ENCODE results near the gene PHACTR1.
A peak's percentile ranks its signal among the peaks of the same experiment; 100 is the strongest.
"Not testable (repeated sequence)": the region's sequence is repeated elsewhere in the genome, so short reads cannot be mapped to it uniquely, and the experiment has no call there.

The PHACTR1 gene

DNA sequence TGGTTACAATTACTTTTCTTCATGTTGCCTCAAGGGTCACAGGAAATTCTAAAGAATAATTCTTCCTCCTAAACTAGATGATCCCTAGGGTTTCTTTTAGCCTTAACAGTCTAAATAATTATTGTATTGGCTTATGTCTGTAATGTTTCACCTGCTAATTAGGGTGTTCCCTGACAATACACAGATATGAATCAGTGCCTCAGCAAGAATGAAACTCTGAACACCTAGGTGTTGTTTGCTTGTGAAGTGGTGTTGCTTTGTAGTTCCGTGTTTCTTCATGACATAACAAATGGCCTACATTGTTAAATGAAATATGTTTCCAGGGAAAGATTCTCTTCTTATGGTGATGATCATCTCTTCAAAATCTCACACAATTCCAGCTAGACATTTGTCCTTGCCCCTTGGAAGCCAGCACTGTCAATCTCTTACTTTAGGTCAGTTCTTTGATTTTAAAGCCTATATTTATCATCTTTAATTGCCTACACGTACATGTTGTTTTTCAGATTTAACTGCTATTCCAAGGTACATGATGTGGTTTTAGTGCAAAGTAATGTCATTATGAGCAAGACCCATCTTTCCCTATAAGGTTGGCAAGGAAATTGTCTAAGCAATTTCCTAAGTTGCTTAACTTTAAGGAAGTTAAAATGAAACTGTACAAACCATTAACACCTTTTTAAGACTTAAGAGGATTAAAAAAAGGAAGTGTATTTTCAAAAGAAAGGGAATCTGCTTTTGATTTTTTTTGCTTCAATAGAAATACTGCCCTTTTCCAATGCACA, 499.9 kb downstream of the PHACTR1 start:
- no peak for DNase-seq

DNA sequence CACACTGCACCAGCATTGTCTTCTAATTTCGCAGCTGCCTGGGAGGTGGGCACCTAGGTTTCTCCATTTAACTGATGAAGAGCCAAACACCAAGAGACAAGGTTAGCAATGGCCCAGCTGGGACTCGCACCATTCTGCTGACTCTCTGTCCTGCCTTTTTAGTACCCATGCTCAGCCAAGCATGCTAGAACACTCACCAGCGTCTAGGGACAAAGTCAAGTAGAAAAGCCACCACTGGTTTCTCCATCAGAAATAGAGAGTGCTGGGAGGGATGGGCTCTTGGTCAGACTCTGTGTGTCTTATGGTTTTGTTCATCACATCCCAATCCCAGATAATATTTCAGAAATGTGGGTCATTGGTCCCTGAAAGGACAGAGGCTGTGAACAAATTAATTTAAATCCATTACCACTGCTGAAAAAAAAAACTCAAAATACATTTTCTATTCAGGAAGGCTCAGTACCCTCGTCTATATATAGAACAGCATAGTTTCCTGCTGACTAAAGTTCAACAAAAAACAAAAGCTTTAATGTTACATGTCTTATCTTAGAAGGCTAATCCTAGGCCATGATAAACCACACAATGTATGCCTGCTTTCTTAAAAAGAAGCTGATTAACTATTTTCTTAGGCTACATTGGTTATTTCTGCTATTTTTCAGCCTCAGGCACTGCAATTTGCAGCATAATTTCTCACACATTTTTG, 500.8 kb downstream of the PHACTR1 start:
- DNase-seq: peak; percentile 50

DNA sequence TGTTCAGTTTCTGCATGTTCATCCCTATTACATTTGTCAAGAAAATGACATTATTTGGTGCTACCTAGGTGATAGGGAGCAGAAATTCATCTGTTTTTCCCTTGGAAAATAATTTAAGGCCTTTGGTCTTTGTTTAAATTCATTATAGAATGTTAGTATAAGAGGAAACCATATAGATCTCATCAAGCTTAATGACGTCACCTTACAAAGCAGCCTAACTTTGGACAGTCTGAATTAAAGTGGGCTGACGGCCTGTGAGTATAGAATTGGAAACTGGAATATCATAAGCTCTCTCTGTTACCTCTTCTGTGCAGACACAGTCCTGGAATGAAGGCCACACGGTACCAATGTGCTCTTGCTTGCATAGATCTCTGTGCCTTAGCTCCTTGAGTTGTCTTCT, 503.7 kb downstream of the PHACTR1 start:
- DNase-seq: no peak

DNA sequence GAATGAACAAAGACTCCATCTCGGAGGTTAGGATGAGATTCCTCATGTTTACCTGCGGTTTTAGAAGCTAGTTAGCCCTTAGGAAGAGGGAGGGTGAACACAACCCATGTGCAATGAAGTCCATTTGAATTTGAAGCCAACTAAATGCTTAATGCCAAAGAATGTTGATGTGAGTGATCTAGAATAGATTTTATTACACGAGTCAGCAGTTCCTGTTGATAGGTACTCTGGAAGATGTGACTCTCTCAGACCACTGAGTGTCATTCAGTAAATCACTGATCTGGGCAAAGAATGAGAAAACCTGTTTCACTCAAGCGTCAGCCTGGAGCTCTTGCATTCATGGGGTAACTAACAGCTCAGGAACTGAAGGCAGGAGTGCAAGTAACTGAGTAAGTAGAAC, 505.5 kb downstream of the PHACTR1 start:
- DNase-seq: no peak

DNA sequence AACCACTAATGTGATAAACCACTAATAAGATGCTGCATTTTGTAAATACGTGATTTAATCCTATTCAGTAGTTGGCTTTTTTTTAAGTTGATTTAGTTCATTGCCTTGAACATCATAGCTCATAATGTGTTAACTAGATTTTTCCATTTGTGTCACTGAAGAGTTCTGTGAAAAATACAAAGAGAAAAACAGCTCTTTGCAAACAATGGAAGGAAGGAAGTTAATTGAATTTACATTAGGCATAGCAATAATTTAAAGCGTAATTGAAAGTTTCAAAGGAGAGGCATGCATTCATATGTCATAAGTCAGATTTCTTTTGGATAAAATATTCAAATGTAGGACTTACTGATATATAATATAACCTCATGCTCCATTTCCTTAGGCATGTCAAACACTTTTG, 509.5 kb downstream of the PHACTR1 start:
- no peak for DNase-seq

DNA sequence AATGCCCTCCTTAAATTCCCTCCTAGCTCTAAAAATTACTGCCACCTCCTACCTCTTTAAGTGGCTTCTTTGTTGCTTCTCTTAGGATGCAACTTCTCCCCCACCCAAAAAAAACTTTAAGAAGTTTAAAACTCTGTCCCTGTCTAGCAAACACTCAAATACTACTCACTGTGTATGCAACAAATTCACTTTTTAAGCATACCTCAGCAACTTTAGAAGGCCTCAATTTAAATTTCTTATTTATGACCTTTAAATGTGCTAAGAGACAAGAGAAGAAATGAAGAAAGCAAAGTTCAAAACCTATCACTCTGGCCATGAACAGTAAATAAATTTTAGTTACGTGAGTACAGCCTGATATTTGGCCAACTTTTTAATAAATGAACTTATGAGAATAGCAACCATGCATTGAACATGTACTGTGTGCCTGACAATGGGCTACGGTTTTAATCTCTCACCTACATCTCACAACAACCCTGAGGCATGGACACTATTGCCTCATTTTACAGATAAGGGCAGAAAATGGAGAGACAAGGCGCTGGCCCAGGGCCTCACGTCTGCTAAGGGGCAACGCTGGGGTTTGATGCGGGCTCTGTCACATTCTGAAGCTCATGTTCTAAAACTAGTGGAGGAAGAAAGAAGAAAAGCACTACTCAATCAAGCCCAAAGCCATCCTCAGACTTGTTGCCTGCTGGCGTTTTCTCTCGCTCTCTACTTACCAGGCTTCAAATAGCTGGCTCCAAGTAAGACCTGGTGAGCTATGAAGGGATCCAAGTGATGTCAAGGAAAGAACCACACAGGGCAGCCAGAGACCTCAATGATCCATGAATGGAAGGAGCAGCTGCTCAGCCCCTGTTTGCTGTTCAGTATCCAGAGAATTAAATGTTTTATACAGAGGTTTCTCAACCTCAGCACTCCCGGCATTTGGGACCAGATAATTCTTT, 512.0 kb downstream of the PHACTR1 start:
- DNase-seq: no peak

DNA sequence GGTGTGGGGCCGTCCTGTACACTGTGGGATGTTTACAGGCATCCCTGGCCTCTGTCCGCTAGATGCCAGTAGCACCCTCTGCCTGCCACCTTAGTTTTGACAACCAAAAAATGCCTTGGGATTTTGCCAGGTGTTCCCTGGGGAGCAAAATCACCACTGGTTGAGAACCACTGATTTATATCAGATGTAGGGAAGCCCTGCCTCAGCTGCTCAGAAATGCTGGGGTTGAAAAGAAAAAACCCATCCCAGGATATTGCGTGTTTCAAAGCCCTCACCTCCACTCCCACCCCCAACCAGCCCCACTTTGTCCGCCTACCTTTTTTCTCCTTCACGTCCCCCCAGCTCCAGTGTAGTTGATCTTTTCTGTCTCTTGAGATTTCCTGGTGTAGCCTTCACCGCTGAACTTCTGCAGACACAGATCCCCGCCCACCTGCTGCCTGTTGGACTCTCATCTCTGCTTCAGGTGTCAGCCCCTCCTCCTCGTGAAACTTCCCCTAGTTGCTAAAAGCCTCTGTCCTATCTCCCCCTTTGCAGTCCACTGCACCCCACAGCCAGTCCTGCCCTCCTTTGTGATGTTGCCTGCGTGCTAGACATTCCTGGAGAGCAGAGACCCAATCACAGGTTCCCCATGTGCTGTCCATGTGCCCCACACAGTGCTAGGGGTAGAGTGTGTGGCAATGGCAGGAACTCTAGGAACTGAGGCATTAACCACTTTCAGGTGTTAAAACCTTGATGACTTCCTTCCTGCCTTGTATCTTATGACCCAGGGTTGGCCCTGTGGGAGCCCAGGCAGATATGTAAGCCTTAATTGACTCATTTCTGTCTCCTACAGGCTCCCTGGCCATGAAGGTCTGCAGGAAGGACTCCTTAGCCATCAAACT, 512.9 kb downstream of the PHACTR1 start:
- no peak for DNase-seq

DNA sequence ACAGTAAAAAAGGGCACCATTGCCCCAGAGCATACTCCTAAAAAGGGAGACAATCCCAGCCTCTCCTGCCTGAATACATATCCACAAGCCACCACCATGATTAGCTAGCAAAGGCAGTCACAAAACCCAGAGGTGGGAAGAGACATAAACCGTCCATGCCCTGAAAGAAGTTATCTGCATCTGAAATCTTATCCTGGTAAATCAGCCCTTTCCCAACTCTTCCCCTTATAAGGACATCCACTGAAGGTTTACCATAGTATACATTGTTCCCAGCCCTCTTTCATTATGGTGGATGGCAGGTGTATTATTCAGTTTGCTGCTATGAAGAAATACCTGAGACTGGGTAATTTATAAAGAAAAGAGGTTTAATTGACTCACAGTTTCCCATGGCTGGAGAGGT, 516.5 kb downstream of the PHACTR1 start:
- DNase-seq: no peak

DNA sequence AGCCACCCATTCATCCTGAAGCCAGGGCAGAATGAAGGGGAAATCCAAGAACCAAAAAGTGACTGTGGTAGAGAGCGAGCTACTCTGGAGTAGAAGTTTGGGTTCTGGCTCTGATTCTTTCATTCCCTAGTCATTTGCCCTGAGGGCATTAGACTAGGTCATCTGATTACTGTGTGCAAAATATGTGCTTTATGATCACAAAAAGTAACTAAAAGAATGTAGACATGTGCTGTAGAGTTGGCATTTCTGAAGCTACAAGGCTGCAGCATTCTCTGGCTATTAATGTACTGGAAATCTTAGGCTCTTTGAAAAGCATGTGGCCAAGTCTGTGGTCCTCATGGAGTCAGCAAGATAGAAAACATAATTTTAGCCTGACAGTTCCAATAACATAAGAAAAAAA, 517.6 kb downstream of the PHACTR1 start:
- no peak for DNase-seq

DNA sequence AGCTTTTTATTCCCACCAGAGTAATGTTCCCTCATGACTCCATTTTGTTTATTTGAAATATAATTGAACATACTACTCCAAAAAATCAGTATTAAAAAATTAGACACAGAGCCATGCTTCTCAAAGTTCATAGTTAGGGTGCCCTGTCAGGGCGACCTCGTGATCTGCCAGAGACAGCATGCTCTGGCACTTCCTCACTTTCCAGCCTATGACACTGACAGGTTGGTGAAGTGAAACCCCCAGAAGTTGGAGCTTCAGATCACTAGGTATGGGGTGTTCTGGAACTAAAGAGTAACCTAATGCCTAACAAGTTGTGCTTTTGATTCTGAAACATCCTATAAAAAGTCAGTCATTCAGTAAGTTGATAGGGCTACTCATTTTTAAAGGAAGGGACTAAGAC, 518.8 kb downstream of the PHACTR1 start:
- no peak for DNase-seq

DNA sequence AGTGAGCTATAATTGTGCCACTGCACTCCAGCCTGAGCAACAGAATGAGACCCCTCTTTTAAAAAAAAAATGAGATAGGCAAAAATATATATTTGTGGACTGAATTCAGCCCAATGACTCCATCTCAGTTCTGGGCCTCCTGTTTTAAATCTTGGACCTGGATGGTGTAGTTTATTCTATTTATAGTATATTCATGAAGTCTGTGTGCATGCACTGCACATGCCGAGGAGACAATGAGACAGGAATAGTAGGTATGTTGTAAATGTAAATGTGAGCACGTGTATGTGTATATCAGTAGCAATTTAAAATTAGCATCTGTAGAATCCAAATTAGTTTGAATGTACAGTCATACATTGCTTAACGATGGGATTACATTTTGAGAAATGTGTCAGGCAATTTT, 520.8 kb downstream of the PHACTR1 start:
- DNase-seq: no peak

DNA sequence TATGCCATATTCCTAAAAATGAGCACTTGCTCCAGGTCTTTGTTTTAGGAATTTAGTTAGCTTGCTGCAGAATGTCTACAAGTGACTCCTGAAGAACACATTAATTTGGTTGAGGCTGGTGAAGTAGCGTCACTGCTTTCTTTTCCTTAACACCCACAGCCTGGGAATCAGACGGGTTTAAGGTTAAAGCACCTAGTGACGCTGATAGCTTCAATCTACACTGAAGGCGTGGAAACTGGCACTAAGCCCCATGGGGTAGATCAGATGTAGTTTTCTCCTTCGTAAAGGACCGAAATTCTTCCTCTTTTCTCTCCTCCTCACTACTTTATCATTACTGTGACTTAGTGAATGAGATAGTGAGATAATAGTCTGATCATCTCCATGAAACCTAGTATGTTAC, 521.5 kb downstream of the PHACTR1 start:
- DNase-seq: no peak

DNA sequence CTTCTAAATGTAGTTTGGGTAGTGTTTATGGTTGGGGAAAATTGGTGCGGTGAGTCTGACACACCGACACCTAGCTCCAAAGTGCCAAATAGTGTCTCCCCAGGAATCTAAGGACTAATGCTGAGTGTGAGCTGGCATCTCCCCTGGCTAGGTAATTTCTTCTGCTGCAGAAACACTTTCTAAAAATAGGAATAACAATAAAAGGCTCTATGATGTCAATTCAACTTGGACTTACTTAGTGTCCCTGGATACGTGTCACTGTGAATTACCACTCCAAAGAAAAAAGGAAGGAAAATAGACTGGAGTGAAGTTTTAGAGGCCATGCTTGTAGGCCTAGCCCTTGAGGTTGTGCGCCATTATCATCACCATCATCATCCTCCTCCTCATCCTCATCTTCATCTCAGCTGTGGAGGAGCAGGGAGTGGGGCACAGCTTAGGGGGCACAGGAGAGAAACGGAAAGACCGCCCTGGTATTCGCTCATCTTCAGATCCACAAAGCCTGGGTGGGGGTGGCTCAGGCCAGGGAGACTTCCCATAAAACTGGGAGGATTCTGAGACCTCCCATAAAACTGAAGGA, 522.2 kb downstream of the PHACTR1 start:
- DNase-seq: no peak

DNA sequence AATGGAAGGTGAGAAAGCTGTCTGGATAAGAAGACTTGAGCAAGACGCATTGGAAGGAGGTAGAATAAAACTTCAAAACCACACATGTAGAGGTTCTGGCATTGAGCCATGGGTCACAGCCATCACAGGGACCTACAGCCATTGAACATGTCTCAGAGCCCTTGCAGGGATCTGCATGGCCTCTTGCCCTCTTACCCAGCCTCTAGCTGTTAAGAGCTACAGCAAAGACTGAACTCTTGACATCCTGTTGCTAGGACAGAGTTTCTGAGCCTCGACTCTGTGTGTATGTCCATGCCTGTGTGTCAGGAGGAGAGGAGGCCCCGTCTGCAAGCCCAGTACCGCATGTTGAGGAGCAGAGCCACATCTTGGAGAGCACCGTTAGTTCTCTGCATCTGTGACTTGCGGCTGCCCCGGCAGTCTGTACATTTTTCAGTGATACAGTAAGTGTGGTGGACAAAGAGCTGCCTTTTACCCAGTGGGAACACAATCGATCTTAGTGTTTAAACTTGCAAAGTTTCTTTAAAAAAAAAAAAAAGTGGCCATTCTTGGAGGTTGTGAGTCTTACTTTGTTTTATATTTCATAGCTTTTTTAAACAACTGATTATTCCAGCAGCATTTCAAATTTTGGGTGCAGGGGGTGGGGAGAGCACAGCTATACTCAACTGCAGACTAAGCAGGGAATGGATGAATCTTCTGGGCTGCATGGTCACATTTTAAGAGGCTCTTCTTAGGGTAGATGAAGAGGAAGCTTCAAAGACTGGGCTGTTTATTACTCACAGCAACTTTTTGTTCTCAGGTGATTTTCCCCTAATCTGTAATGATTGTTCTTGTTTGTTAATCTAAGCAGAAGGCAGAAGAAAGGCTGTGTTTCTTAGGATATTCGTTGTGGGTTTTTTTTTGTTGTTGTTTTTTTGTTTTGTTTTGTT, 523.2 kb downstream of the PHACTR1 start:
- no peak for DNase-seq

DNA sequence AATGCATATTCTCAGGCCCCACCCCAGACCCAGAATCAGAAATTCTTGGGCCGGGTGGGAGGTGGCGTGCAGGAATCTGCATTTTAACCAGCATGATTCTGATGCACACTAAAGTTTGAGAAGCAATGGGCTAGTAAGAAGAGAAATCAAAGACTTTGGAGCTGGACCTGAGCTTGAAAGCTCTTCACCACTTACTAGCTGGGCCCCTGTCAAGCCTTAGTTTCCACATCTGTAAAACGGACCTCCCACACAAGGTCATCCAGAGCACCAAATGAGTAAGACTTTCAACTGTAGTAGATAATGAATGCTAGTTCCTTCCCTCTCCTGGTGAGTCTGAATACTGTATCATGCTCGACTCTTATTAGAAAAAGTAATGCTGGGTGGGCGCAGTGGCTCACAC, 524.8 kb downstream of the PHACTR1 start:
- no peak for DNase-seq

DNA sequence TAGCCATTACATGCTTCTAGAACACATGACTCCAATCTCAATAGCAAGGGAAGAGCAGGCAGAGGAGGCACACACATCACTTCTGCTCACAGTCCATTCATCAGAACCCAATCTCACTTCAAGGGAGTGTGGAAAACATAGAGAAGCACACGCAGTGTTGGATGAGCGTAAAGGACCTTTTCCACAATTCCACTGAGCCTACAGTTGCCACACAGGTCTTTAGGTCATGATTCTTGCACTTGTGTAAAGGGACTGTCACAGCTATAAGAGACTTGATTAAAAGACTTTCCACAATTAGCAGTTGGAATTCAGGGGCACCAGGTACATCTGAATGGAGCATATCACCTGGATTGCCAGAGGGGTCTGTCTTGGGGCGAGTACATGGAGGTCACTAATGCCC, 525.6 kb downstream of the PHACTR1 start:
- no peak for DNase-seq

DNA sequence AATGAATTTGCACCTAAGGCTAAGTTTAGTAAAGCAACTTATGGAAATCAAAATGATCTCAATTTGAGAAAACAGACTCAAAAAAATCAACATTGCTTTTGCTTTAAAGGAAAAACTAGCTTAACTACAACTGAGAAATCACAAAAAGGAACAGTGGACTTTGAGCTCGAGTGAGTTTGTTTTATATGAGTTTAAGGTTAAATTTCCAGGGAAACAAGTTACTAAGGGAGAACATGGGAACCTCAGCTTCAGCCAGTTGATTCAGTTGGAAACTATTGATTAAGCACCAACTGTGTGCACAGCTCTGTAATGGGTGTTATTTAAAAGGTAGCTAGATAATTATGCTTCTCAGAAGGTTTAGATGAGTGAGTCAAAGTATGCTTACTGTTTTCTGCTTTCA, 526.0 kb downstream of the PHACTR1 start:
- DNase-seq: no peak

DNA sequence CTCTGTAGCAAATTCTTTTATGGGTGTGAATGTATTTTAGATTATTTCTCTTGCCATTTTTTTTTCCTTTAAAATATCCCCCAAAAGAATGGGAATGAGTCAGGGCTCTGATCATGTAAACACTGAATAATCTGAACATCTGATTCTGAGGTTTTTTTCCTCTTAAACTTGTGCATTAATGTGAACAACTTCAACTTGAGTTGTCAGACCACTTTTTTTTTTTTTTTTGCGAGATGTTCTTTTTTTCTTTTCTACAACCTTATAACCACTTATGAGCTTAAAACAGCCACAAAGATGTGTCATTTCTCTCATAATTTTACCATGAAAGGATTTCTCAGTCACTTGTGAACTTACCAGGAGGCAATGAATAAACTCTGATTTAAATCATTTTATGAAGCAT, 526.5 kb downstream of the PHACTR1 start:
- no peak for DNase-seq

DNA sequence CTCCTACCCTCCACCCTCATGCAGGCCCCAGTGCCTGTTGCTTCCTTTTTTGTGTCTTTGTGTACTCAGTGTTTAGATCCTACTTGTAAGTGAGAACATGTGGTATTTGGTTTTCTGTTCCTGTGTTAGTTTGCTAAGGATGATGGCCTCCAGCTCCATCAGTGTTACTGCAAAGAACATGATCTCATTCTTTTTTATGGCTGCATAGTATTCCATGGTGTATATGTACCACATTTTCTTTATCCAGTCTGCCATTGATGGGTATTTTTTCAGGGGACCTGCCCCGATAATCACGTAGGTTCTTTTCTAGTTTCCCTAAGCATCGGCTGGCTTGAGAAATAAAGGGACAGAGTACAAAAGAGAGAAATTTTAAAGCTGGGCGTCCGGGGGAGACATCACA, 527.2 kb downstream of the PHACTR1 start:
- not testable (repeated sequence) for DNase-seq

DNA sequence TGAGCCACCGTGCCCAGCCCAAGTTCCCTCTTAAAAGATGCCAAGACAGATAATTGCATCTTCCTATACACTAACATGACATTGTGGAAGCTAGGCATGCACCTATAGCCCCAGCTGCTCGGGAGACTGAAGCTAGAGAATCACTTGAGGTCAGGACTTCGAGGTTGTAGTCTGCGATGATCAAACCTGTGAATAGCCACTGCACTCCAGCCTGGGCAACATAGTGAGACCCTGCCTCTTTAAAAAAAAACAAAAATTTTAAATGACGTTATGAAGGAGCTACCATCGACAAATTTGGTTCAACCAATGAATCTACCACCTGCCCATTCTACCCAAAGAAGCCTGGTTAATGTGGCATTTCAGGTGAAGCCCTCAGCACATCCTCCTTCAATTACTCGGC, 531.1 kb downstream of the PHACTR1 start:
- DNase-seq: no peak

DNA sequence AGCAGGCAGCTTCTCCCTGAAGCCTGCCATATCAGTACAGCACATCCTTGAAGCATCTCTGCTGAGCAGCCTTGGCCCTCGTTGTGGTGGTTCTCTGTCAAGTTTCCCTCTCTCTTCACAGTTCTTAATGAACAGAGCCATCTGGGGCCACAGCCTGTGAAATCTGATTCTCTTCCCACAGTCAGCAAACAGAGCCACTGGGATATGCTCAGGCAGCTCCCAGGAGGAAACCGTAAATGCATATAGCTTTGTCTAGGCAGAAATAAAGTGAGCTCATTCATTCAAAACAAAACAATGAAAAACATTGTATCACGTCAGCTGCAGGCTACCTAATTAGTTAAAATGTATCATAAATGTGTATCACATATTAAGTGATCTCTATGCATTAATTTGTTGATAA, 531.5 kb downstream of the PHACTR1 start:
- no peak for DNase-seq
